Embryonic facial prominence (tissue), 1 donor: Measurements from ENCODE around the gene FAM200C.

Experiments used
- DNase-seq: peaks from one replicate; pipeline ENCODE4 v3.0.0-alpha.2; 2016; ENCODE audit errors: extremely low spot score

FAM200C gene

GRCh38 chr5:160419458-160420330 is 19.8 kb upstream of the FAM200C start:
- DNase-seq: no peak

GRCh38 chr5:160418561-160419457 is 19.0 kb upstream of the FAM200C start, which contains the start of gene SLU7:
Gene SLU7, minus strand, starts transcription at chr5:160419081. Its CDS starts 3,787 bp downstream, at chr5:160415294.
- DNase-seq: peak; percentile 93

- no peak for DNase-seq
Measured at GRCh38 chr5:160398806-160399205, 1.0 kb downstream of the FAM200C start.

GRCh38 chr5:160397492-160397891 is 2.4 kb downstream of the FAM200C start:
- DNase-seq: no peak

- DNase-seq: no peak
Measured at GRCh38 chr5:160395111-160395510, 4.7 kb downstream of the FAM200C start.

- DNase-seq: peak; percentile 31
Measured at GRCh38 chr5:160390787-160391696, 8.8 kb downstream of the FAM200C start.

GRCh38 chr5:160387445-160387844 is 12.4 kb downstream of the FAM200C start:
- no peak for DNase-seq

GRCh38 chr5:160385496-160385895 is 14.4 kb downstream of the FAM200C start:
- DNase-seq: no peak

GRCh38 chr5:160384681-160385080 is 15.2 kb downstream of the FAM200C start:
- no peak for DNase-seq

GRCh38 chr5:160382346-160382745 is 17.5 kb downstream of the FAM200C start:
- no peak for DNase-seq

- no peak for DNase-seq
Measured at GRCh38 chr5:160380041-160380440, 19.8 kb downstream of the FAM200C start.

GRCh38 chr5:160379511-160379910 is 20.3 kb downstream of the FAM200C start:
- peak; percentile 22 for DNase-seq

- DNase-seq: no peak
Measured at GRCh38 chr5:160378330-160378729, 21.5 kb downstream of the FAM200C start.

GRCh38 chr5:160377651-160378050 is 22.2 kb downstream of the FAM200C start:
- no peak for DNase-seq

- DNase-seq: no peak
Measured at GRCh38 chr5:160376416-160376815, 23.4 kb downstream of the FAM200C start.

GRCh38 chr5:160375701-160376100 is 24.2 kb downstream of the FAM200C start:
- DNase-seq: no peak

- DNase-seq: peak; percentile 21
Measured at GRCh38 chr5:160375166-160375565, 24.7 kb downstream of the FAM200C start.

GRCh38 chr5:160371294-160371693 is 28.6 kb downstream of the FAM200C start:
- DNase-seq: no peak

GRCh38 chr5:160370713-160371034 is 29.2 kb downstream of the FAM200C start:
- no peak for DNase-seq

- DNase-seq: peak; percentile 56
Measured at GRCh38 chr5:160369990-160370712, 29.7 kb downstream of the FAM200C start, which contains the start of gene C1QTNF2. Gene C1QTNF2, minus strand, starts transcription at chr5:160370626. Its CDS starts 15,615 bp downstream, at chr5:160355011.

- no peak for DNase-seq
Measured at GRCh38 chr5:160367885-160368284, 32.0 kb downstream of the FAM200C start.
